Measurements from ENCODE around the gene SYNGR4.

DNA sequence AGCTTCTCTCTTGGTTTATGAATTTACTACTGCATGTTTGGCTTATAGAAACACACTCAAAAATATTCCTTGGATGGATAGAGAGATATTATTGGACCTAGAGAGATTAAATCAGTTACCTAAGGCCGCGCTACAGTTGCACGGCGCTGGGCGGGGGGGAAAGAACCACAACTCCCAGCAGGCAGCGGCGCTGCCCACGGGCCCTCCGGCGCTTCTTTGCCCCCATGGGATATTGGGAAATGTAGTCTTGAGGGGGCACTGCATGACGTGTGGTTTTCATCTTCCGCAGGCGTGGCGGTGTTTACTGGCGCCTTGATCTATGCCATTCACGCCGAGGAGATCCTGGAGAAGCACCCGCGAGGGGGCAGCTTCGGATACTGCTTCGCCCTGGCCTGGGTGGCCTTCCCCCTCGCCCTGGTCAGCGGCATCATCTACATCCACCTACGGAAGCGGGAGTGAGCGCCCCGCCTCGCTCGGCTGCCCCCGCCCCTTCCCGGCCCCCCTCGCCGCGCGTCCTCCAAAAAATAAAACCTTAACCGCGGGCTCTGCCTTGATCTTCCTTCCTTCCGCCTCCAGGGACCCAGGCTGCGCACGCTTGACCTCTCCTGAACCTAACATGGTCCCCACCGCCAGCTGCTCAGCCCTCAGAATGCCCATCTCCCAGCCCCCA lies 34.0 kb upstream of the SYNGR4 start:
- TF ChIP-seq POLR2A (IDR thresholded peaks at IDR 0.05) = no peak
- TF ChIP-seq, protein P1, sequence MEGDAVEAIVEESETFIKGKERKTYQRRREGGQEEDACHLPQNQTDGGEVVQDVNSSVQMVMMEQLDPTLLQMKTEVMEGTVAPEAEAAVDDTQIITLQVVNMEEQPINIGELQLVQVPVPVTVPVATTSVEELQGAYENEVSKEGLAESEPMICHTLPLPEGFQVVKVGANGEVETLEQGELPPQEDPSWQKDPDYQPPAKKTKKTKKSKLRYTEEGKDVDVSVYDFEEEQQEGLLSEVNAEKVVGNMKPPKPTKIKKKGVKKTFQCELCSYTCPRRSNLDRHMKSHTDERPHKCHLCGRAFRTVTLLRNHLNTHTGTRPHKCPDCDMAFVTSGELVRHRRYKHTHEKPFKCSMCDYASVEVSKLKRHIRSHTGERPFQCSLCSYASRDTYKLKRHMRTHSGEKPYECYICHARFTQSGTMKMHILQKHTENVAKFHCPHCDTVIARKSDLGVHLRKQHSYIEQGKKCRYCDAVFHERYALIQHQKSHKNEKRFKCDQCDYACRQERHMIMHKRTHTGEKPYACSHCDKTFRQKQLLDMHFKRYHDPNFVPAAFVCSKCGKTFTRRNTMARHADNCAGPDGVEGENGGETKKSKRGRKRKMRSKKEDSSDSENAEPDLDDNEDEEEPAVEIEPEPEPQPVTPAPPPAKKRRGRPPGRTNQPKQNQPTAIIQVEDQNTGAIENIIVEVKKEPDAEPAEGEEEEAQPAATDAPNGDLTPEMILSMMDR (IDR thresholded peaks at IDR 0.05) = no peak
